GM19351 (cell line): ENCODE measurements around the gene GABRD.

Experiments used
- ATAC-seq: cut with Tn5 transposase; IDR thresholded peaks from one replicate; pipeline ENCODE4 v1.9.1; 2021; ENCODE audit warnings: mild to moderate bottlenecking, moderate library complexity; ENCODE audit not compliant: unreplicated experiment

GABRD gene

GRCh38 chr1:2033165-2033564 is 14.0 kb downstream of the GABRD start:
- ATAC-seq = no peak

GRCh38 chr1:2036287-2036686 is 17.1 kb downstream of the GABRD start:
- no peak for ATAC-seq

DNA sequence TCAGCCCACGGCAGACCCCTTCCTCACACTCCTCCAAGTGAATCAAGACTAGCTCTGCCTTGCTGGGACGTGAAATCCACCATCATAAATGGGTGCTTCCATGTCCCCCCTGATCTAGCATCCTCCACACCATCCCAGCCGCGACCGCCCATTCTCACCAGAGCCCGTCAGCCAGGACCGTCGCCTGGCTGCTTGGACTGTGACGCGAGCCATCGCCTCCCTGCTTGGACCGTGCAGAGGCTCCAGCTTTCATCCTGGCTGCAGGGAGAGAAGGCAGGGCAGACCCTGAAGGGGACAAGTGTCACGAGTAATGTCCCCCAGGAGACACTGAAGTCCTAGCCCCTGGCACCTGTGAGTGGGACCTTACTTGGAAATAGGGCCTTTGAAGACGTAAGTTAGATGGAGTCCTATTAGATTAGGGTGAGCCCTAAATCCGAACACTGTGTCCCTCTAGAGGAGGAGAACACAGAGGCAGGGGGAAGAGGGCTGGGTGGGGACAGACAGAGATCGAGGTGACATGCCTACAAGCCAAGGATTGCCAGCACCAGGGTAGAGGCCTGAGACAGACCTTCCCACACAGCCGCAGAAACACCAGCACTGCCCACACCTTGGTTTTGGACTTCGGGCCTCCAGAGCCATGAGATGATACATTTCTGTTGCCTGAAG is 18.3 kb downstream of the GABRD start:
- ATAC-seq = no peak

GRCh38 chr1:2038229-2038628 is 19.1 kb downstream of the GABRD start:
- no peak for ATAC-seq

- ATAC-seq = no peak
Observed at GRCh38 chr1:2039251-2039650, 20.1 kb downstream of the GABRD start.

DNA sequence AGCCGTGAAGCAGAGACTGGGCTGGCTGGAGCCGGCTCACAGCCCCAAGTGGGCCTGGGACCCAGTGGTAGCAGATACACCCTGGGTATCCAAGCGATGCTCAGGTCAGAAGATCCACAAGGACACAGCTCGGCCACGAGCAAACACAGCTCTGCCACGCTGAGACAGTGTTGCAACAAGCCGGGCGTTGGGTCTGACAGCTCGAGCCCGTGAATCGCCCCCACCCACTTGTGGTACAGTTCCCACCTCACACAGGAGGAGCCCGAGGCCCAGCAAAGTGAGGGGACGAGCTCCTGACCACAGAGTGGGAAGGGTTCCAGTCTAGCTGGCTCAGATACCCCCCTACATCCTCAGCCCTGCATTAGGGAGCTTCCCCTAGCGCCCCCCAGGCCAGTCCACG is 22.2 kb downstream of the GABRD start:
- no peak for ATAC-seq

- ATAC-seq = no peak
Observed at GRCh38 chr1:2041887-2042286, 22.7 kb downstream of the GABRD start.

DNA sequence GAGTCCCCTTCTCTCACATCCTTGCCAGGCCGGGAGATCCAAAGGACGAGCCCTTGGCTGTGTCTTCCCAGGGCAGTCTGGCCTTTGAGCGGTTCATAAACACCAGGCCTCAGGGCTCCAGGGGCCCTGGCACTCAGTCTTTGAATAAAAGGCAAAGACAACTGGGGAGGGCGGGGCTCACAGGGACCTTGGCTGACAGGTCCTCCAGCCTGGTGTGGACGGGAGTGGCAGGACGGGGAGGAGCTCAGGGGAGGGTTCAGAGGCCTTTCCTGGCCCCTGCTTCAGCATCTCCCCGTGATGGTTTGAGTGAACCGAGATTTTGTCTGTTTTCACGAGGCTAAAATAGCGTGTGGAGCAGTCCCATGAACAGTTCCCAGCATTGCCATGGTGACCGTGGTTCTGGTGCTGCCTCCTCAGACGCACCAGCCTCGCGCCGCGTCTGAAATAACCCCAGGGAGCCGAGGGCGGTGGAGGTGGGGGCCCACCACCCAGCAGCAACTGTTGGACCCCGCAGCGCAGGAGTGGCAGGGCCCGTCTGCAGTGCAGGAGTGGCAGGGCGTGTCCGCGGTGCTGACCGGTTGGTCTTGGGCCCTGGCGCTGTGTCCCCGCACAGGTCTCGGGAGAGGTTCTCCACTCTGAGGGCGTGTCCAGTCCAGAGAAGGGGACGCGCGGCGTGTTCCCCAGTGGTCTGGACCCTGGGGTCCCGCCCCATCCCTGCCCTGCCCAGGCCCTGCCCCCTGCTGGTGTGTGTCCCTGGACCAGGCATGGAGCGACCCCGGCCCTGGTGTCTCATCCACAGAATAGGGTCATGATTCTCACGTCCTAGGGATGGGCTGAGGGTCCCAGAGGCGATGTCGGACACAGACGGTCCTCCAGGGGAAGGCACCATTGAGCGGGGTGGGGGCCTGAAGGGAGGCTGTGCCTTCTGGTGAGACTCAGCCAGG is 24.0 kb downstream of the GABRD start:
- ATAC-seq = no peak

DNA sequence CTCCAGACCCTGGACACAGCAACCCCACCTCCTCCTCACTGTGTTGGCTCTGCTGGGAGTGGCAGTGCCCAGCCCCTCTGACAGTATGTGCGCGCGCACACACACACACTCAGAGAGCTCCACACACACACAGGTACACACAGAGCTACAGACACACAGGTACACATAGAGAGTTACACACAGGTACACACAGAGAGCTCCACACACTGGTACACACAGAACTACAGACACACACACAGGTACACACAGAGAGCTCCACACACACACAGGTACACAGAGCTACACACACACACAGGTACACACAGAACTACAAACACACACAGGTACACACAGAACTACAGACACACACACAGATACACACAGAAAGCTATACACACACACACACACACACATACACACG is 24.7 kb downstream of the GABRD start:
- ATAC-seq = no peak

GRCh38 chr1:2044510-2045319 is 25.6 kb downstream of the GABRD start:
- ATAC-seq = no peak

- ATAC-seq = no peak
Observed at GRCh38 chr1:2045468-2046173, 26.5 kb downstream of the GABRD start.

GRCh38 chr1:2046174-2046917 is 27.2 kb downstream of the GABRD start:
- ATAC-seq = no peak

- no peak for ATAC-seq
Observed at GRCh38 chr1:2046953-2047748, 28.0 kb downstream of the GABRD start.

GRCh38 chr1:2047749-2048729 is 28.9 kb downstream of the GABRD start:
- ATAC-seq = no peak

- no peak for ATAC-seq
Observed at GRCh38 chr1:2049225-2049717, 30.1 kb downstream of the GABRD start.

DNA sequence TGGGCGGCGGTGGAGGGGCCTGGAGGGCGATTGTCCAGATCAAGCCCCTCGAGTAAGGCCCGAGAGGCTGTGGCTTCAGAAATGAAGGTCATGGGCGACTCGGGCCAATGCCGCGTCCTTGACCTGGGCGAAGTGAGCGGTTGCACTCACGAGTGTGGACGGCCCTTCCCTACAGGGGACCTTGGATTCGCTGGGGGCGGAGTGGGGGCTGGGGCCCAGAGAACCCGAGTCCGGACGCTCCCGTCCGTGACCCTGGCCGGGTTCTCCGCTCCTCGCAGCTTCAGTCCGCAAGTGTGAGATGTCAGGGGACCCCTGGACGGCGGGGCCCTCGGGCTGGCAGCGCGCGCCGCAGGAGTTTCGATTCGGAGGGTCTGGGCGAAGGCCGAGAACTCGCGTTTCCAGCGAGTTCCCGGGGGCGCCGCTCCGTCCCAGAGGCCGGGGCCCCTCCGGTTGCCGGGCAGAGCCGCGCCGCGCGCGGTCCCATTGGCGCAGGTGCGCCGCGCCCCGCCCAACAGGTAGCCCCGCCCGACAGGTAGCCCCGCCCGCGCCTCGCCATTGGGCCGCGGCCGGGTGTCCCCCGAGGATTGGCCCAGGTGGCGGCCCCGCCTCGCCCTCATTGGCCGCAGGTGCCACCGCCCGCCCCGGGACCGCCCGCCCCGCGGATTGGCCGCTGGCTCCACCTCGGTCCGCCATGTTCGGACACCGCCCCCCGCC is 30.7 kb downstream of the GABRD start, which contains the start of gene PRKCZ:
TSS of gene PRKCZ (plus strand) at position 694 of the 714 bp plus-strand sequence. CDS start 220 bp downstream, outside the sequence.
- peak; percentile 71 for ATAC-seq

DNA sequence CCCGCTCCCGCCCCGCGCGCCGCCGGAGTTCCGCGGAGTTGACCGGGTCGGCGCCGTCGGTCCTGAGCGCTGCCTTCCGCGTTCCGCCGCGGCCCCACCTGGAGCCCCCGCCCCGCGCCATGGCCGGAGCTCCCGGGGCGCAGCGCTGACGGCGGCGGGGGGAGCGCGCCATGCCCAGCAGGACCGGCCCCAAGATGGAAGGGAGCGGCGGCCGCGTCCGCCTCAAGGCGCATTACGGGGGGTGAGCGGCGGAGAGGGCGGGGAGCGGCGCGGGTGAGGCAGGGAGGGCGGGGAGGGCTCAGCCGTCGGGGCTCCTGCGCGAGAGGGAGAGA is 31.3 kb downstream of the GABRD start:
- ATAC-seq = no peak
